HG03558 (cell line): ENCODE results near the gene TMED10.

Source experiments
- ATAC-seq: cut with Tn5 transposase; IDR thresholded peaks from one replicate; pipeline ENCODE4 v1.9.1; 2021; ENCODE audit warnings: moderate number of reproducible peaks; ENCODE audit not compliant: unreplicated experiment; ENCODE audit errors: extremely low read depth

The TMED10 gene

GRCh38 chr14:75176142-75176820 is at the start of gene TMED10:
Gene TMED10 (minus strand): TSS chr14:75176612. CDS start chr14:75176579, 33 bp downstream.
- ATAC-seq: peak; percentile 29

GRCh38 chr14:75224561-75224960 is 48.1 kb upstream of the TMED10 start:
- no peak for ATAC-seq

GRCh38 chr14:75223664-75224154 is 47.3 kb upstream of the TMED10 start:
- ATAC-seq: no peak

- no peak for ATAC-seq
Measured at GRCh38 chr14:75222208-75222701, 45.8 kb upstream of the TMED10 start.

GRCh38 chr14:75221797-75222196 is 45.4 kb upstream of the TMED10 start:
- no peak for ATAC-seq

- ATAC-seq: no peak
Measured at GRCh38 chr14:75220156-75220555, 43.7 kb upstream of the TMED10 start.

- ATAC-seq: no peak
Measured at GRCh38 chr14:75217508-75218206, 41.2 kb upstream of the TMED10 start.

GRCh38 chr14:75216427-75217006 is 40.1 kb upstream of the TMED10 start:
- ATAC-seq: no peak

- ATAC-seq: no peak
Measured at GRCh38 chr14:75215520-75215919, 39.1 kb upstream of the TMED10 start.

GRCh38 chr14:75214558-75214957 is 38.1 kb upstream of the TMED10 start:
- no peak for ATAC-seq

GRCh38 chr14:75213172-75213571 is 36.8 kb upstream of the TMED10 start:
- no peak for ATAC-seq

GRCh38 chr14:75208843-75209242 is 32.4 kb upstream of the TMED10 start:
- no peak for ATAC-seq

- ATAC-seq: no peak
Measured at GRCh38 chr14:75206190-75206589, 29.8 kb upstream of the TMED10 start.

- ATAC-seq: no peak
Measured at GRCh38 chr14:75205591-75205990, 29.2 kb upstream of the TMED10 start.

GRCh38 chr14:75204116-75204515 is 27.7 kb upstream of the TMED10 start:
- no peak for ATAC-seq

- no peak for ATAC-seq
Measured at GRCh38 chr14:75202657-75203056, 26.2 kb upstream of the TMED10 start.

- no peak for ATAC-seq
Measured at GRCh38 chr14:75201087-75201486, 24.7 kb upstream of the TMED10 start.

- ATAC-seq: no peak
Measured at GRCh38 chr14:75200451-75200850, 24.0 kb upstream of the TMED10 start.

GRCh38 chr14:75198291-75198933 is 22.0 kb upstream of the TMED10 start:
- ATAC-seq: no peak

- ATAC-seq: no peak
Measured at GRCh38 chr14:75197338-75197737, 20.9 kb upstream of the TMED10 start.

- no peak for ATAC-seq
Measured at GRCh38 chr14:75196468-75196867, 20.1 kb upstream of the TMED10 start.
